NOMO-1 treated with dmso at 0.1 percent for 144 hours (cell line): ENCODE data around the gene STARD13.
"Not testable (repeated sequence)": the region's sequence is repeated elsewhere in the genome, so short reads cannot be mapped to it uniquely, and the experiment has no call there.

Experiments
- DNase-seq: peaks from one replicate; lab custom pipeline; 2025; ENCODE audit not compliant: unreplicated experiment; lab: John Stamatoyannopoulos, UW

STARD13 gene

DNA sequence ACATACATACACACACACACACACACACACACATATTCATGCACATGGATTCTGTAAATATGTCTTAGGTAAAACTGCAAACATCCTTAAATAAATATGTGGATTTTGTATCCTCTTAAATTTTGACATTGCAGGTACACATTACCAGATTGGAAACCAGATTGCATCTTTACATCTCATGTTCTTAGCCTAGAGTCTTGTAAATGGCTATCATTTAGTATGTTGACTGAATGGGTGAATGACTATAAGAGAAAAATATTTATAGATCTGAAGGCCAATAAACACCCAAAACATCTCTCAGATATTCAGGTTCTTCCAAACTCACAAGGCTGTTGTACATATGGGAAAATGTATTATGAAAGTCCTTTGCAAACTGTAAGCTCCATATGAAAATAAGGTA, 104.3 kb downstream of the STARD13 start:
- no peak for DNase-seq

GRCh38 chr13:33180122-33180804, 105.3 kb downstream of the STARD13 start:
- DNase-seq: no peak

DNA sequence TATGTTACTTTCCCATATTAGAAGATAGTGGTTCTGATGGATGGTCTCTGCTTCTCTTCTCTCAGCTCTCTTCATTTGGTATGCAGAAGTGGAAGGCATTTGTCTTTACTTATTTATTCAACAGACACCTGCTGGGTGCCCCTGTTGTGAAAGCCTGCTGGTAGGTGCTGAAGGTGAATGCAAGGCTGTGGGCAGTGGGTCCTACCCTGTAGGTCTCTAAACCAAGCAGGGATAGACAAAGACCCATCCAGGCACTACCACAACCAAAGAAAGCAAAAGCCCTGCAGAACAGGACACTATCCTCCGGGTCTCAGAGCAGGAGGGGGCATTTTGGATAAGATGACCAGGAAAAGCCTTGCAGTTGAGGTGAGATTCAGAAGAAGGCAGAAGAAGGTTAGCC, 106.1 kb downstream of the STARD13 start:
- no peak for DNase-seq

DNA sequence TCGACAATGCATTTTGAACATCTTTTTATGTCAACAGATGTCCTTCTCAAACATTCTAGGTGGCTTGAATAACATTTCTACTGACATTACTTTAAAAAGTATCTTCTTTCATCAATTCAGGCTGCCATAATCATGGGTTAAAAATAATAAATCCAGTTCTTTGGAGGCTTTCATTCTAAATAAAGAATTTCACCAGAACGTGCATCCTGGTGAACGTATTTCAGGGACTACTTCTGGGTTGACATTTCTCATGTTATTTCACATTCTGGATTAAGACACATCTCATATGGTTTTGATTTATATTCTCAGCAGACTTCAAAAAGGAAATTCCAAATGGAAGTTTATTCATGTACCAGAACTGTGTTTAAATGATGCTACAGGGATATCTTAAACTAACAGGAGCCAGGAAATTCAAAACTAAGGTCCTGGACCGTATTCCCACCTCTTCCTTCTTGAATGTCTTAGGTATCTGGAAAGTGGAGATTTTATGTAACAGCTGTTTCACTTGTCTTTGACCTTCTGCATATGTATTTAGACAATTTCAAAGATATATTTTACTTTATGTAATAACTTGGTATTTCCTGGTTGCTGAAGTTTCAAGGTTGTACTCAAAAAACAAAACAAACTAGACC, 107.2 kb downstream of the STARD13 start:
- DNase-seq: no peak

DNA sequence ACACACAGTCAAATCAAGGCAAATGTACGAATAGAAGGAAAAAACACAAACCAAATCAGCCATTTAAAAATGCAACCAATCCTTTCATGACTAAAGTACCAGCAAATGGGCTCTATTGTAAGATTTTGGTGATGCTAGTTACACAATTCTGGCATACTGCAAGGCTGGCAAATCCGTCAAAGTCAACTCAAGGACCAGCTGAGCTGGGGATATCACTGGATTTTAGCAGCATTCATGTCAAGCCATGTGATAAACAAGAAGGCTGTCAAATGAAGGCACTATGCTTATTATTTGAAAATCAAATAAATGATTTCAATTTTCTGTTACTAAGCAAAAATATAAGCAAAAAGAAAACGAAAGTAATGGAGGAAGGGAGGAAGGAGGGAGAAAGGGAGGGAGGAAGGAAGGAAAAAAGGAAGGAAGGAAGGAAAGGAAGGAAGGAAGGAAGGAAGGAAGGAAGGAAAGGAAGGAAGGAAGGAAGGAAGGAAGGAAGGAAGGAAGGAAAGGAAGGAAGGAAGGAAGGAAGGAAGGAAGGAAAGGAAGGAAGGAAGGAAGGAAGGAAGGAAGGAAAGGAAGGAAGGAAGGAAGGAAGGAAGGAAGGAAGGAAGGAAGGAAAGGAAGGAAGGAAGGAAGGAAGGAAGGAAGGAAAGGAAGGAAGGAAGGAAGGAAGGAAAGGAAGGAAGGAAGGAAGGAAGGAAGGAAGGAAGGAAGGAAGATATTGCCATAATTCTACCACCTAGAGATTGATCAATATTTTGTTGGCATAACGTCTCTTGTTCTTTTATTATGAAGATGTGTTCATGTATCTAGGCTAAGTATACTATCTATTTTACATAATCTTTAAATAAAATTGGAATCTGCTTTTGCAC, 108.0 kb downstream of the STARD13 start:
- not testable (repeated sequence) for DNase-seq

DNA sequence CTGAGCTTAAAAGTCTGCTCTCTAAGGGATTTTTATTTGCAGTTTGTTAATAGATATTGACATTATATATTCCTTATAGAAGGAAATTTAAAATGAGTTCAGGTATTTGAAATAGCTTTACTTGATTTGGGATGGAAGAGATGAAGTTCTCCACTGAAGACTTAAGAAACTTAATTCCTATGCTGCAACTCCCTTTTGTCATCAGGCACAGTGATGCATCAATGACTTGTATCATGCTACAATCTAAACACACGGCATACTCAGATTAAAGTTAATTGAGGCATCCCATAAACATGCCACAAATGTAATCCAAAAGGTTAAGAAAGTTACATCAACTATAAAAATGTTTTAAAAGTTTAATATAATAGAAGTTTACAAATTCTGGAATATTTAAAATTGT, 109.0 kb downstream of the STARD13 start:
- DNase-seq: no peak

- no peak for DNase-seq
Observed at GRCh38 chr13:33175991-33176390, 109.6 kb downstream of the STARD13 start.

DNA sequence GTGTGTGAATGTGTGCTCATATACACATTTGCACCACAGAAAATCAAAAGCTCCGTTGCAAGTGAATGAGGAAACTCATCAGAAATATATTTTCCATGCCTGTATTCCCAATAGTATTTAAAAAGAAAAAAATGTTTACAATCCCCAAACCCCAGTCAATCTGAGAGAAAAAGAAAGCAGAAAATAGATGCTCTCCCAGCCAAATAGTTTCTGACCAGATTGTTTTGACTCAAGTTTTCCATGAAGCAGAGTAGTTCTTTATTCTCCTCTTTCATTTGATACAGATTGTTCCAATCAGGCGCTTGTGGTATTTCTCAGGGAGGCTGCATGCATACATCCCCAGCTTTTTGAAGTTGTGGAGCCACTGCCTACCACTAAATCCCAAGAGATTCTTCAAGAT, 110.6 kb downstream of the STARD13 start:
- no peak for DNase-seq

GRCh38 chr13:33174491-33174890, 111.1 kb downstream of the STARD13 start:
- DNase-seq: no peak

DNA sequence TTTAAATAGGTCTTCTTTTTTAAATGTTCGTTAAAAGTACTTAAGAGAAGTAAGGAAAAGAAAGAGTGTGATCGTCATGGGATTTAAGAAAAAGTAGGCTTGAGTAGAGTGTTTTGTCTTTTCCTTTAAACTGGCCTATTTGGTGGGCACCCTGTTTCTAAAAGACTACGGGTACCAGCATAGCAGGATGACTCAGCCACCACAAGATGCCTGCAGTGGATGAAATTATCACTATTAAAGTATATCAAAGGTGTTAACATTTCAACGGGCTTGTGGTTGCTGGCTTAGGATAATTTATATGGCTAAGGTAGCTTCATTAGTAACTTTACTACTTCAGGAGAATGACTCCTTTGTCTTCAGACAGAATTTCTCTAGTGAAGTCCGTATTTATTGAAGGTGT, 112.6 kb downstream of the STARD13 start:
- DNase-seq: no peak

DNA sequence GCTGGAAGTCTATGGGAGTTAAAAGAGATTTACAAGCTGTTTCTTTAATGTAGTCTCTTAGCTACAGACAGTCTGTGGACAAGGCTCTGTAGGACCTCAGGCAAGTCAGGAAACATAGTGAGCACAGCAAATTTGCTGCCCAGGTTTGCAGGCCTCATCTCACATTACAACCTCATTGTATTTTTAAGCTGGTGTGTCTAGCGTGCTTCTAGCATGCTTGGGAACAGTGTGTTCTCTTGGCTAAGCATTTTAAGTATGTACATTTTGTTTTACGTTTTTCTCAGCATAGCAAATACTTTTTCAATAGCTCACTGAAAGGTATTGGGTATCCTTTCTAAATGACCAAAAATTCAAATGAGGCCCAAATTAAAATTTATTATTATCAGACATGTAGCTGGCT, 113.2 kb downstream of the STARD13 start:
- no peak for DNase-seq

DNA sequence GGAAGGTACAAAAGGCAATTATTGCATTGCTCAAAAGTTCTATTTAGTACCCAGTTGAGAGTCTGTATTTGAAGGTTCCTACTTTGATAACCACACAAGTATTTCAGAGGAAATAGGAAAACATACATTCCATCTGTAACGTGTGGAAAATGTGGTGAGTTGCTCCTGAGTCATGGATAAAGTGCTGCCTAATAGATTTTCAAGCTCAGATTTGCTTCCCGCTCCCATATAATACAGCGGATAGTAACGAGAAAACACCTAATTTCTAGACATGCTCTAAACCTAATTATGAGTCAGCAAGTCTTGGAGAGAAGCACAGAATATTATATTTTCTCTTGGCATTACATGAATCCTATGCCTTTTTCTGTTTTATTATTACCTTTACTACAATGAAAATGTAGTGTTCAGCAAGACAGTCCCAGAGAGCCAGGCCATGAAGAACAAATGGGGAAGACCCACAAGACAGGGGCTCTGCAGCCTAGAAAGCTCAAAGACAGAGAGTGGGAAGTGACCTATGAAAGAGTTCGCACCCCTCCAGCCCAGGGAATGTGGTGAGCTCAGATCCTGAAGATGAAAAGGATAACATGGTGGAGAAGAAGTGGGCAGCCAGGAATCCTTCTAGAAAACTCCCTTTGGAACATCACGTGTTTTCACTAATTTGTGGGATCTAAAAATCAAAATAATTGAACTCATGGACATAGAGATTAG, 116.1 kb downstream of the STARD13 start:
- DNase-seq: no peak

DNA sequence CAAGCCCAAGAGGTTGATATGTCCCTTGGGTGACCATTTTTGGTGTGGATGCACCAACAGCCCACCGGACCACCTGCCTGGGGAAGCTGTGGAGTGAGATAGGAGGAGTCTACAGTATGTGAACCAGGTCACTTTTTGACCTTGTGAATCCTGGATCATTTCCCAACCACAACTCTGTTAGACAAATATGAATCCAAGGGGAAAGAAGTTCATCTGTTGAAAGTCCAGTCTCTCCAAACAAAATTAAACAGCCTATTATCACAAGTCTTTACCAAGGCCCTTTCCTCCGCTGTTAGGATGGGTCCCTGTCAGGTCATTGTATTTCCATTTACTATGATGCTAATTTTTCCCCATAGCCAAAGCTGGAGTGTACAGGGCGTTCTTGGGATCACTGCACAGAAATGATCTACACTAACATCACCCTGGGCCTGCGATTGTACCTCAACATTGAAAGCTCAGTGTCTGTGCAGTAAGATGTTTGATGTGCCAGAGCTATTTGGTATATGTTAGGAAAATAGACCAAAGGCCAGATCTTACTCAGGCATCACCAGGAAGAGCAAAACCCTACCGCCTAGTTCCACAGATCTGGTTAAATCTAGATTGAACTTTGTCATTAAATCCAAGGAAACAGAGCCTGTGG, 117.1 kb downstream of the STARD13 start:
- no peak for DNase-seq

DNA sequence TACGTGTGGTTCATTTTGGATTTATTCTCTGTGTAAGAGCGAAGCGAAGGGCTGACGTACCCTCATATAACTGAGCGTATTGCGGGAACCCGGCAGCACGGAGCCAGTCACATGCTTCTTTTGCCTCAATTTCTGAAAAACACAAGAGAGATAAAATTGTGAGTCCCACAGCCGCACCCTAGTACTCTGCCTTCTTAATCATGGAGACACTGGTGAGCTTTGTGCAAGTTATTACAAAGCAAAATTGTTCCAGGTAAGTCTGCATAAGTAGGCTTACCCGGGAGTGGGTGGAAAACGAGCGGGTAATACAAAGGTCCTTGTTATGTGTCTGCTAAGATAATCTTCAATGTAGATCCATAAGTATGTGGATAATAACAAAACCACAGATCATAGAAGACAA, 118.1 kb downstream of the STARD13 start:
- no peak for DNase-seq

DNA sequence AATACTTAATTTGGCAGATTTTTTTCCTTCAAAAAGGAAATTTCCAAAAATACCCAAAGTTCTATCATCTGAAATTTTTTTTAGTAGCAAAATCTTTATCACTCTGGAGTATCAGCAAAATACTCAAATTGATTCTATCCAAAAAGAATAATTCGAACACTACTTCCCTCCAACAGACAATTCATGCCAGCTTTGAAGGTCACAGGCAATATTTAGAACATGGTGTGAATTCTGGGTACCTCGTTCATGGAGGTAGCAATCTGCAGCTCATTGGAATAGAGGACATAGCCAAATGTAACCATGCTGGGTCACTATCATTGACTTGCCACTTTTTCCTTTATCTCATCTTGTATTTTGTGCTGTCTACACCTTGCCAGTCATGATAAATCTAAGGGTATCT, 119.8 kb downstream of the STARD13 start:
- no peak for DNase-seq

DNA sequence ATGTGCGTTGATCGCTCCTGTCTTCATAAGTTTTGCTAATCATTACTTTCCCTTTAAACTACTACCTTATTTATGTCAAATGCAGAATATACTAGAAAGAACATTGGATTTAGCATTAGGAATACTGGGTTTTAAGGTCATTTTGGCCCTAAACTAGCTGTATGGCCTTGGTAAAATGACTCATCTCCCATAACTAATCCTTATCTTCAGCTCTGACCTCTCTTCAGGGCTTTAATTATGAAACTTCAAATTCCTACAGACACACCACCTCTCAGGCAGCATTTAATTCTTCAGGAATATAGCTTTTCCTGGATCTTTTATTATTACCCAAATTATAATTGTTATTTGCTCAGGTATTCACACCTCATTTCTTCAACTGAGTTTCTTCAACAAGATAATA, 121.2 kb downstream of the STARD13 start:
- DNase-seq: no peak

- DNase-seq: not testable (repeated sequence)
Observed at GRCh38 chr13:33162725-33163124, 122.8 kb downstream of the STARD13 start.

GRCh38 chr13:33158816-33159215, 126.7 kb downstream of the STARD13 start:
- no peak for DNase-seq

DNA sequence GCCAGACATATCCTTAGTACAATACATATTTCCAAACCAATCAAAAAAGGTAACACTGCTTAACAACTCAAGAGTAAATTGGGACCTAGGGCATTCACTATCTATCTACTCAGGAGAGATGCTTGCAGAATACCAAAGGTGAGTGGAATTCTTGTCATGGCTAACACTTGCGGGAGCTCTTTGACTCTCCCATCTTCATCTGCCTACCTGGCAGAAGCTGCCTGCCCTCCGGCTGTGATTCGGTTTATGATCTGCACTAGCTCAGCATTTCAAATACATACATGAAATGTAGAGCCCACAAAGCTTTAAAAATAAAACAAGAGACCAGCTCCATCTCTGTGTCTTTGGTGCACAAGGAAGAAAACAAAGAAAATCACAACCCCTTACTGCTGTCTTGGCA, 127.3 kb downstream of the STARD13 start:
- no peak for DNase-seq

DNA sequence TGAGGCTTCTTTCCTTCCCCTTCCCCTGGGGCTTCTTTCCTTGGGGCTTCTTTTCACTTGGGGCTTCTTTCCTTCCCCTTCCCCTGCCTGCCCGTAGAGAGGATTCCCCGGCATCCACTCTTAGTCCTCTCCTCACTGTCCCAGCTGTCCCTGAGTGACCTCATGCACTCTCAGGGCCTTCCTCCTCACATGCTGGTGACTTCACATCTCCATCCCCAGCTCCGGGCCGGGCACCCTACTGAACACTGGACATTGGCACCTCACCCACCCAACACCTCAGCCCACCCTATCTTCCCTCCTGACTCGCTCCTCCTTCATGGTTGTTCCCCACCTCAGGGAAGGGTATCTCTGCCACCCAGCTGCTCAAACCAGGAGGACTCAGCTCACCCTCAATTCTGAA, 130.6 kb downstream of the STARD13 start:
- DNase-seq: no peak
